ENCODE data around the gene CEACAM7.
"Not testable (repeated sequence)": the region's sequence is repeated elsewhere in the genome, so short reads cannot be mapped to it uniquely, and the experiment has no call there.

CEACAM7 gene

GRCh38 chr19:41688098-41688497 is at the start of gene CEACAM7:
CEACAM7 (minus strand) TSS chr19:41688270; CDS start chr19:41688165, 105 bp downstream.
- DNase-seq (ENCODE audit: low read depth in 2 of 2) = no peak

GRCh38 chr19:41735071-41735600 is 47.1 kb upstream of the CEACAM7 start:
- DNase-seq (ENCODE audit: low read depth in 2 of 2) = no peak

- no peak for DNase-seq (ENCODE audit: low read depth in 2 of 2)
Observed at GRCh38 chr19:41734585-41734984, 46.5 kb upstream of the CEACAM7 start.

GRCh38 chr19:41734156-41734555 is 46.1 kb upstream of the CEACAM7 start:
- no peak for DNase-seq (ENCODE audit: low read depth in 2 of 2)

- DNase-seq (ENCODE audit: low read depth in 2 of 2) = no peak
Observed at GRCh38 chr19:41726493-41726892, 38.4 kb upstream of the CEACAM7 start.

- no peak for DNase-seq (ENCODE audit: low read depth in 2 of 2)
Observed at GRCh38 chr19:41720103-41720502, 32.0 kb upstream of the CEACAM7 start.

GRCh38 chr19:41718761-41719160 is 30.7 kb upstream of the CEACAM7 start:
- no peak for DNase-seq (ENCODE audit: low read depth in 2 of 2)

- no peak for DNase-seq (ENCODE audit: low read depth in 2 of 2)
Observed at GRCh38 chr19:41714598-41714997, 26.5 kb upstream of the CEACAM7 start.

GRCh38 chr19:41711376-41712261 is 23.5 kb upstream of the CEACAM7 start:
- no peak for DNase-seq (ENCODE audit: low read depth in 2 of 2)

GRCh38 chr19:41709951-41710645 is 22.0 kb upstream of the CEACAM7 start:
- no peak for DNase-seq (ENCODE audit: low read depth in 2 of 2)

- DNase-seq (ENCODE audit: low read depth in 2 of 2) = not testable (repeated sequence)
Observed at GRCh38 chr19:41709516-41709915, 21.4 kb upstream of the CEACAM7 start.

- DNase-seq (ENCODE audit: low read depth in 2 of 2) = no peak
Observed at GRCh38 chr19:41708481-41708880, 20.4 kb upstream of the CEACAM7 start, which contains the start of gene CEACAM5. CEACAM5 (plus strand) TSS chr19:41708626; CDS start chr19:41708732, 106 bp downstream.

GRCh38 chr19:41707871-41708371 is 19.9 kb upstream of the CEACAM7 start:
- DNase-seq (ENCODE audit: low read depth in 2 of 2) = no peak

GRCh38 chr19:41707502-41707812 is 19.4 kb upstream of the CEACAM7 start:
- DNase-seq (ENCODE audit: low read depth in 2 of 2) = no peak

GRCh38 chr19:41706741-41707501 is 18.9 kb upstream of the CEACAM7 start:
- DNase-seq (ENCODE audit: low read depth in 2 of 2) = peak; percentile 54 to 67

GRCh38 chr19:41705393-41706174 is 17.5 kb upstream of the CEACAM7 start:
- DNase-seq (ENCODE audit: low read depth in 2 of 2) = no peak

GRCh38 chr19:41703602-41704293 is 15.7 kb upstream of the CEACAM7 start:
- no peak for DNase-seq (ENCODE audit: low read depth in 2 of 2)

- no peak for DNase-seq (ENCODE audit: low read depth in 2 of 2)
Observed at GRCh38 chr19:41702171-41702651, 14.1 kb upstream of the CEACAM7 start.

GRCh38 chr19:41701401-41702075 is 13.5 kb upstream of the CEACAM7 start:
- DNase-seq (ENCODE audit: low read depth in 2 of 2) = no peak

Data from stimulated activated CD4-positive, alpha-beta T cell treated with anti-CD3 and anti-CD28 coated beads, Interleukin-15, amount 100 ng/mL, for 48 hours (primary cell).